ENCODE measurements around the gene BBS12. TPM values are rescaled to one million over a fixed set of nuclear protein-coding genes. Genes with fewer than 3 reads are reported as not detected.
A peak's percentile ranks its signal among the peaks of the same experiment; 100 is the strongest.

Gene BBS12
- total and polyA plus RNA-seq, 2 experiments from 2014 or later = 3.0 to 4.7 TPM

- WGBS (ENCODE audit: low lambda C conversion rate, missing lambda C conversion rate) = 88% methylated on average over 15 of the region's 15 CpGs
- peaks cover 3% of the 10 kb centered on the region for H3K4me1 ChIP-seq (ENCODE audit: insufficient read depth)
- peak overlapping the region; percentile 41 for H3K27ac ChIP-seq
- H3K9me3 ChIP-seq (ENCODE audit: low read depth) = no peaks in the 10 kb centered on the region
- H3K9me2 ChIP-seq (replicated peaks; ENCODE audit: insufficient read depth) = no peaks in the 10 kb centered on the region
- H3K27me3 ChIP-seq = no peaks in the 10 kb centered on the region
- peak overlapping the region; percentile 31 for H3K4me2 ChIP-seq
- H4K20me1 ChIP-seq (ENCODE audit: insufficient read depth, poor library complexity, severe bottlenecking) = no peaks in the 10 kb centered on the region
- H3K36me3 ChIP-seq (replicated peaks; ENCODE audit: insufficient read depth, low read depth) = no peaks in the 10 kb centered on the region
- no peak overlapping the region for H3K4me3 ChIP-seq
- H2AFZ ChIP-seq = no peak overlapping the region
- no peak for DNase-seq (ENCODE audit: low spot score)
- TF ChIP-seq EZH2 (IDR thresholded peaks at IDR 0.05; ENCODE audit: borderline replicate concordance) (no peak), CTCF (IDR thresholded peaks at IDR 0.05; ENCODE audit: poor library complexity) (no peak)
- no peaks in the 10 kb centered on the region for H3K79me2 ChIP-seq
Observed at GRCh38 chr4:122742933-122743829, 10.7 kb downstream of the BBS12 start.

DNA sequence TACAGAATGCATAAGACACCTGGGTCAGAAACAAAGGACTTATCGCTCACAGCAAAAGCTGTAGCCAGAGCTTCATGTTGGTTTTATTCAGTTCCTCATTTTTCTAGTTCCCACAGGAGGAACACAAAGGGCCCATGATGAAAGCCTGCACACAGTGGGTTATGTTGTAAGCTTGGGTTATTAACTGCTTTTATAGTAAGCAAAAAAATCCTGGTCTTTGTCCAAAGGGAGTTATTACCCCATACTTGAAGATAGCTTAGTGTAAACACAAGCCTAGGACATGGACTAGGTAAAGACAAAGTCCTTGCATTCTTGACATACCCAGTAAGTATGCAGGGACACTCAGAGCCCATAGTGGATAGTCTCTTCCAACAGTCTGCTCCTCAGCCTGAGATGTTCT is 11.7 kb downstream of the BBS12 start:
- 46% methylated on average over 1 of the region's 1 CpG for WGBS (ENCODE audit: low lambda C conversion rate, missing lambda C conversion rate)
- no peaks in the 10 kb centered on the region for H3K9me3 ChIP-seq (ENCODE audit: low read depth)
- DNase-seq (ENCODE audit: low spot score) = peak; percentile 54

GRCh38 chr4:122746485-122746965 is 14.0 kb downstream of the BBS12 start:
- H3K27me3 ChIP-seq = no peaks in the 10 kb centered on the region
- H3K36me3 ChIP-seq (replicated peaks; ENCODE audit: insufficient read depth, low read depth) = no peaks in the 10 kb centered on the region
- no peaks in the 10 kb centered on the region for H3K9me2 ChIP-seq (replicated peaks; ENCODE audit: insufficient read depth)
- no peak overlapping the region for H3K4me3 ChIP-seq
- H3K4me1 ChIP-seq (ENCODE audit: insufficient read depth) = peaks cover 3% of the 10 kb centered on the region
- no peak overlapping the region for H3K27ac ChIP-seq
- no peaks in the 10 kb centered on the region for H3K79me2 ChIP-seq
- no peak overlapping the region for H2AFZ ChIP-seq
- H3K9me3 ChIP-seq (ENCODE audit: low read depth) = no peaks in the 10 kb centered on the region
- WGBS (ENCODE audit: low lambda C conversion rate, missing lambda C conversion rate) = 85% methylated on average over 2 of the region's 2 CpGs
- H3K4me2 ChIP-seq = no peak overlapping the region
- DNase-seq (ENCODE audit: low spot score) = no peak
- H4K20me1 ChIP-seq (ENCODE audit: insufficient read depth, poor library complexity, severe bottlenecking) = no peaks in the 10 kb centered on the region
- TF ChIP-seq CTCF (IDR thresholded peaks at IDR 0.05; ENCODE audit: poor library complexity) (no peak), EZH2phosphoT487 (IDR thresholded peaks at IDR 0.05; ENCODE audit: low read depth, severe bottlenecking, unreplicated experiment) (no peak), EZH2 (IDR thresholded peaks at IDR 0.05; ENCODE audit: borderline replicate concordance) (no peak)

More for the DNA sequence above, 11.7 kb downstream of the BBS12 start:
- Histone ChIP-seq H3K36me3 (replicated peaks; ENCODE audit: insufficient read depth, low read depth) (no peaks in the 10 kb centered on the region), H3K4me1 (ENCODE audit: insufficient read depth) (peaks cover 3% of the 10 kb centered on the region), H4K20me1 (ENCODE audit: insufficient read depth, poor library complexity, severe bottlenecking) (no peaks in the 10 kb centered on the region), H3K4me2 (peak overlapping the region; percentile 31), H3K9me2 (replicated peaks; ENCODE audit: insufficient read depth) (no peaks in the 10 kb centered on the region), H3K4me3 (no peak overlapping the region), H2AFZ (no peak overlapping the region), H3K27ac (peak overlapping the region; percentile 62), H3K27me3 (no peaks in the 10 kb centered on the region), H3K79me2 (no peaks in the 10 kb centered on the region)
- no peak for TF ChIP-seq CTCF (IDR thresholded peaks at IDR 0.05; ENCODE audit: poor library complexity)
- TF ChIP-seq EZH2phosphoT487 (IDR thresholded peaks at IDR 0.05; ENCODE audit: low read depth, severe bottlenecking, unreplicated experiment) = no peak
- no peak for TF ChIP-seq EZH2 (IDR thresholded peaks at IDR 0.05; ENCODE audit: borderline replicate concordance)
